Embryonic facial prominence (tissue), 1 donor: ENCODE measurements around the gene PACRGL.
"Not testable (repeated sequence)": the region's sequence is repeated elsewhere in the genome, so short reads cannot be mapped to it uniquely, and the experiment has no call there.

ENCODE experiments used
- DNase-seq: peaks from one replicate; pipeline ENCODE4 v3.0.0-alpha.2; 2016; ENCODE audit errors: extremely low spot score

Gene PACRGL

DNA sequence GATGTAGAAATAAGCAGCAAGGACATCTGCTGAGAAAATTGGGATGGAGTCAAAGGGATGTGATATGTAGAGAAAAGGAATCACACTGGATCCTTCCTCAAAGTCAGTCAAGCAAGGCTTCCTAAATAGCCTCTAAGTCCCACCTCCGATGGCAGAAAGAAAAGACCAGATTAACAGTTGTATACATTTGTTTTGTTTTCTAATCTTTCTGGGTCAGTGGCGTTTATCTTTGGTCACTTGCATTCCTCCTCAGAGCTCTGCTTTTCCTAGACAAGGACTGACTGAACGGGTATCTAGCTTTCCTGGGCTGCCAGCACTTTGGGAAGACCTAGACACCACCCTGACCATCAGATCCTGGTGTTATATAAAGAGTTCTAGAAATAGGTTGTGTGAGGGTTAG lies 23.2 kb downstream of the PACRGL start:
- DNase-seq: no peak

- DNase-seq: no peak
Measured at GRCh38 chr4:20724915-20725314, 24.7 kb downstream of the PACRGL start.

- DNase-seq: no peak
Measured at GRCh38 chr4:20735931-20736330, 35.7 kb downstream of the PACRGL start.

DNA sequence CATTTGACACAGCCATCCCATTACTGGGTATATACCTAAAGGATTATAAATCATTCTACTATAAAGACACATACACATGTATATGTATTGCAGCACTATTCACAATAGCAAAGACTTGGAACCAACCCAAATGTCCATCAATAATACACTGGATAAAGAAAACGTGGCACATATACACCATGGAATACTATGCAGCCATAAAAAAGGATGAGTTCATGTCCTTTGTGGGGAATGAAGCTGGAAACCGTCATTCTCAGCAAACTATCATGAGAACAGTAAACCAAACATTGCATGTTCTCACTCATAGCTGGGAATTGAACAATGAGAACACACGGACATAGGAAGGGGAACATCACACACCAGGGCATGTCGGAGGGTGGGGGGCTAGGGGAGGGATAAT lies 45.7 kb downstream of the PACRGL start:
- DNase-seq: not testable (repeated sequence)

DNA sequence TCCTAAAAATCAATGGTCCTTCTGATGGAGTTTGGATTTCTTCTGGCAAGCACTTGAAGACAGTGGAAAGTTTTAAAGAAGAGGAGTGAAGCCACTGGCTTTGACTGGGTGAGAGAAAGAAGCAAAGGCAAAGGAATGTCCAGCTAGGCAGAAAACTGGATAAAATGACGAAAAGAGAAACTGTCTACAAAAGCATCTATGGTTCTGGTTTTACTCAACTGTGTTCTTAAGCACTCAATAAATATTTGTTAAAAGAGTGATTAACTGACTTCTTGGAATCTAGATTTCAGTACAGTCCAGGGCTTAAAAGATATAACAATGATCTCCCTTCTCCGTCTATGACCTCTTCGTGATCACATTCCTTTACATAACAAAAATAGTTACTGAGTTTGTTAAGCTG lies 52.4 kb downstream of the PACRGL start:
- no peak for DNase-seq

GRCh38 chr4:20754036-20754435 lies 53.8 kb downstream of the PACRGL start:
- DNase-seq: no peak

GRCh38 chr4:20760053-20760452 lies 59.8 kb downstream of the PACRGL start:
- DNase-seq: no peak

DNA sequence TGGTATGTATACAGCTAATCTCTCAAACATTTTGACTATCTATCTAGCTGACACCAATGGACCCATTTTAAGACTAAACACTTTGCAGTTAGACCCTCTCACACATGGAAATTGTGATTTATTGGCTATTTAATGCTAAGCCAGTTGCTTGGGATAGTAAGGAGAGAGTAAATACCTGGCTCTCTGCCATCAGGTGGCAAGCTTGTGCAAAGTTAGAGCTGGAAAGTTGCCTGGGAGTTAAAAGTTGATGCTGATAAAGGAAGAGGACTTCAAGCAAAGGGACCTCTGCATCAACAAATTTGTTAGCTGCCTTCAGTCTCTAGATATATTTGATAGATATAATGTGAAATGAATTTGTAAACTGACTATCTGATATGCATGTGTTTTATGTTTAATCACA lies 61.1 kb downstream of the PACRGL start:
- no peak for DNase-seq

DNA sequence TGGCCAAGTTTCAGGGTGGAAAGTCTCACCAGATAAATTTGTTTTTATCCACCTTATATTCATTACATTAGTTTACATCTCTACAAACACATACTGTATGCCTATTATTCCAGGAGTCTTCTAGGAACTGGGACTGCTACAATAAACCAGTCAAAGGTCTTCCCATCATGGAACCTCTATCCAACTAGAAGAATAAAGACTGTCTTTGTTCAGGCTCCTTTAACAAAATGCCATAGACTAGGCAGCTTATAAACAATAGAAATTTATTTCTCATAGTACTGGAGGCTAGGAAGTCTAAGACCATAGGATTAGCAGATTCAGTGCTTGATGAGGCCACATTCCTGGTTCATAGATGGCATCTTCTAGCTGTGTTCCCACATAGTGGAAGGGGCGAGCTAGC lies 61.6 kb downstream of the PACRGL start:
- no peak for DNase-seq

- DNase-seq: no peak
Measured at GRCh38 chr4:20764366-20764992, 64.2 kb downstream of the PACRGL start.

DNA sequence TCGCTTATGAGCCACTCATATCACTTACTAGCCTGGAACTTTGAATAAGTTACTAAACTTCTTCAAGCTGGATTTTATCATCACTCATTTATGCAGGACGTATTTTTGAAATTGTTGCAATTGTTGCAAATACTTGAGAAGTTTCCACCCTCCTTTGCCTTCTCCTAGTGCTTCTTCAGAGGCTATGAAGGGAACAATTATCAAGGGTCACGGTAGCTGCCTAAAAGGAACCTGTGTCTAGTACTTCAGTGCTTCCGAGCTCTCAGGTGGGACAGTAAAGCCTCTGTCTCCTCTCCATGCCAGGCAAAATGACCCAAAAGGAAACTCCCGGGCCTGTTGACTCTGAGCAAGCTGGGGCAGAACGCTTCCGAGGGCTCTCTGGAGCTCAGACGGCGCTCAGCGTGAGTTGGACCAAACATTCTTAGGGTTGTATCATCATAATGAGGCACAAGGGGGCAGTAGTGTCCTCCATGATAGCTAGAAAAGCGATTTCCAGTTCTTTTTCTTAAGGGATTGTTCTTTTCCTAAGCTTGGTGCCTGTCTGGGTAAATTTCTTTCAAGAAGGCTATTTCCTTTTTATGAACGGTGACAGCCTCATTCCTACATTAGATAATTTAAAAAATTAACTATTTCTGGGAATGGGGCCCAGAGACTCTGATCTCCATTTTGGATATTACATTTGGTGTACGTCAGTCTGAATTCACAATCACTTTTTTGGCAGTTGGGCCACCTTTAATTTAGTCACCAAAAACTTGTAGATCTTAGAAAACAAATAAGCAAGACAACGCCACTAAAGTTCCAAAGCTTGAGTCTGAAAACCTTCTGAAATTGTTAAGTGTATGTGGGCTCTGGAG lies 73.1 kb downstream of the PACRGL start:
- peak; percentile 65 for DNase-seq

GRCh38 chr4:20778896-20779295 lies 78.6 kb downstream of the PACRGL start:
- no peak for DNase-seq

- DNase-seq: not testable (repeated sequence)
Measured at GRCh38 chr4:20783134-20783533, 82.9 kb downstream of the PACRGL start.

GRCh38 chr4:20787940-20788665 lies 87.8 kb downstream of the PACRGL start:
- no peak for DNase-seq
